H1 (cell line): Measurements from ENCODE around the gene ZHX3. TPM values are rescaled to one million over a fixed set of nuclear protein-coding genes. Genes with fewer than 3 reads are reported as not detected.

Experiments
- CTCF ChIA-PET: fragments of 300-600 bp; sonication (Branson Sonifier 250); formaldehyde crosslinking; loops from one replicate; lab custom pipeline; 2021; ENCODE audit not compliant: partially characterized antibody; lab: Charles Lee
- POLR2A ChIA-PET: fragments of 300-600 bp; sonication (Branson Sonifier 250); formaldehyde crosslinking; loops from one replicate; lab custom pipeline; 2021; ENCODE audit warnings: inconsistent platforms; ENCODE audit not compliant: partially characterized antibody; lab: Charles Lee
- DNase-seq, 2 experiments: peaks; one replicate each; pipeline versions ENCODE4 v3.0.0 to v3.0.0-alpha.2; 2010 to 2022; ENCODE audit warnings: low spot score in 2 of 2, low read depth in 1 of 2, mixed read lengths in 1 of 2
- FAIRE-seq: peaks from 2 replicates; lab custom pipeline; 2011; peaks lifted over from hg19 to GRCh38; lab: Jason Lieb, UNC
- H2AFZ ChIP-seq: 2 replicates; pipeline ENCODE4 v1.8.1; 2012; ENCODE audit warnings: low read length, inconsistent platforms
- H2AK5ac ChIP-seq: 2 replicates; pipeline ENCODE4 v1.6.1; 2013; ENCODE audit warnings: low read depth, low read length
- H2BK120ac ChIP-seq: replicated peaks from 2 replicates; pipeline ENCODE3; 2013; ENCODE audit warnings: low read depth, low read length, inconsistent platforms
- H2BK12ac ChIP-seq: 2 replicates; pipeline ENCODE4 v1.6.1; 2013; ENCODE audit warnings: low read depth, low read length
- H2BK15ac ChIP-seq: 2 replicates; pipeline ENCODE4 v1.6.1; 2013; ENCODE audit warnings: low read length
- H2BK20ac ChIP-seq: 2 replicates; pipeline ENCODE4 v1.6.1; 2013; ENCODE audit warnings: low read length
- H2BK5ac ChIP-seq: 2 replicates; pipeline ENCODE4 v1.6.1; 2013; ENCODE audit warnings: low read depth, low read length
- H3K14ac ChIP-seq: 2 replicates; pipeline ENCODE4 v1.6.1; 2013; ENCODE audit warnings: inconsistent platforms; ENCODE audit not compliant: insufficient read length
- H3K18ac ChIP-seq: 2 replicates; pipeline ENCODE4 v1.6.1; 2013; ENCODE audit warnings: low read length; ENCODE audit errors: extremely low read depth
- H3K23ac ChIP-seq: 2 replicates; pipeline ENCODE4 v1.6.1; 2013; ENCODE audit warnings: inconsistent platforms; ENCODE audit not compliant: insufficient read length
- H3K23me2 ChIP-seq: 2 replicates; pipeline ENCODE4 v1.6.1; 2013; ENCODE audit warnings: low read depth, low read length
- H3K27ac ChIP-seq: 2 replicates; pipeline ENCODE4 v1.6.1; 2011; ENCODE audit warnings: low read depth, low read length, inconsistent platforms
- H3K27me3 ChIP-seq, 4 experiments: replicated peaks in 1 of 4; 1 replicate in 1 of 4; 2 replicates in 3 of 4; pipeline versions ENCODE4 v1.6.1 to v1.8.1; 2011 to 2013; ENCODE audit warnings: low read length in 3 of 4, mild to moderate bottlenecking in 3 of 4, inconsistent platforms in 2 of 4, mixed read lengths in 2 of 4, moderate library complexity in 1 of 4; ENCODE audit not compliant: control insufficient read depth in 3 of 4, insufficient read depth in 3 of 4; ENCODE audit errors: extremely low read depth in 1 of 4
- H3K36me3 ChIP-seq, 4 experiments: 2 replicates each; pipeline versions ENCODE4 v1.6.1 to v1.8.1; 2011 to 2013; ENCODE audit warnings: mild to moderate bottlenecking in 4 of 4, low read length in 3 of 4, moderate library complexity in 2 of 4, control low read depth in 1 of 4, inconsistent platforms in 1 of 4; ENCODE audit not compliant: insufficient read depth in 4 of 4, control insufficient read depth in 2 of 4
- H3K4ac ChIP-seq: replicated peaks from 2 replicates; pipeline ENCODE3; 2013; ENCODE audit warnings: low read length, low read depth, mixed read lengths, inconsistent platforms; ENCODE audit not compliant: insufficient read length
- H3K4me1 ChIP-seq, 4 experiments: replicated peaks in 1 of 4; 1 replicate in 1 of 4; 2 replicates in 3 of 4; pipeline versions ENCODE4 v1.6.1 to v1.8.1; 2011 to 2013; ENCODE audit warnings: low read length in 3 of 4, inconsistent platforms in 2 of 4, mixed read lengths in 1 of 4; ENCODE audit not compliant: insufficient read depth in 4 of 4, control insufficient read depth in 3 of 4
- H3K4me2 ChIP-seq, 2 experiments: 2 replicates each; pipeline versions ENCODE4 v1.6.1 to v1.8.1; 2011 to 2013; ENCODE audit warnings: low read depth in 2 of 2, low read length in 2 of 2, control low read depth in 1 of 2, inconsistent platforms in 1 of 2, mild to moderate bottlenecking in 1 of 2; ENCODE audit not compliant: insufficient read depth in 1 of 2
- H3K4me3 ChIP-seq, 4 experiments: fragments of 200-600, 300-600 bp in 1 of 4; sonication (generic), shearing (Covaris generic), sonication (Bioruptor Twin) in 1 of 4; 2 replicates each; pipeline versions ENCODE4 v1.5.1 to v1.8.1; 2011 to 2016; ENCODE audit warnings: low read length in 4 of 4, low read depth in 3 of 4, control low read depth in 2 of 4, inconsistent platforms in 2 of 4, mild to moderate bottlenecking in 2 of 4, mixed read lengths in 1 of 4, moderate library complexity in 1 of 4; ENCODE audit not compliant: insufficient read depth in 2 of 4; ENCODE audit errors: extremely low read depth in 1 of 4
- H3K56ac ChIP-seq: replicated peaks from 2 replicates; pipeline ENCODE3; 2013; ENCODE audit warnings: low read depth, mild to moderate bottlenecking, mixed read lengths, low read length, inconsistent platforms; ENCODE audit not compliant: insufficient read length
- H3K79me1 ChIP-seq: 2 replicates; pipeline ENCODE4 v1.6.1; 2013; ENCODE audit warnings: low read depth, low read length, control low read depth
- H3K79me2 ChIP-seq, 2 experiments: 2 replicates each; pipeline versions ENCODE4 v1.6.1 to v1.8.1; 2012 to 2013; ENCODE audit warnings: low read length in 2 of 2, mild to moderate bottlenecking in 2 of 2, inconsistent platforms in 1 of 2; ENCODE audit not compliant: insufficient read depth in 2 of 2, control insufficient read depth in 1 of 2
- H3K9ac ChIP-seq, 4 experiments: replicated peaks in 1 of 4; 1 replicate in 1 of 4; 2 replicates in 3 of 4; pipeline versions ENCODE4 v1.6.1 to v1.8.1; 2011 to 2013; ENCODE audit warnings: low read depth in 3 of 4, low read length in 3 of 4, control low read depth in 2 of 4, mild to moderate bottlenecking in 2 of 4, moderate library complexity in 2 of 4, inconsistent platforms in 1 of 4; ENCODE audit errors: extremely low read depth in 1 of 4
- H3K9me3 ChIP-seq, 2 experiments: 2 replicates each; pipeline versions ENCODE4 v1.6.1 to v1.8.1; 2012 to 2013; ENCODE audit warnings: mild to moderate bottlenecking in 2 of 2, moderate library complexity in 2 of 2, control low read depth in 1 of 2, inconsistent platforms in 1 of 2, low read depth in 1 of 2, low read length in 1 of 2, mixed read lengths in 1 of 2; ENCODE audit not compliant: insufficient read depth in 2 of 2
- H4K20me1 ChIP-seq, 2 experiments: replicated peaks in 1 of 2; 2 replicates each; pipeline versions ENCODE3 to v1.8.1; 2011 to 2013; ENCODE audit warnings: inconsistent platforms in 2 of 2, low read length in 2 of 2, mild to moderate bottlenecking in 1 of 2; ENCODE audit not compliant: insufficient read depth in 2 of 2, control insufficient read depth in 1 of 2
- H4K5ac ChIP-seq: 2 replicates; pipeline ENCODE4 v1.6.1; 2013; ENCODE audit warnings: low read length, low read depth, mixed read lengths, inconsistent platforms; ENCODE audit not compliant: insufficient read length
- H4K8ac ChIP-seq: 2 replicates; pipeline ENCODE4 v1.8.0; 2013; ENCODE audit warnings: mild to moderate bottlenecking, moderate library complexity, low read length, inconsistent platforms; ENCODE audit not compliant: insufficient read depth; ENCODE audit errors: extremely low read depth
- H4K91ac ChIP-seq: replicated peaks from 2 replicates; pipeline ENCODE3; 2013; ENCODE audit warnings: low read length, mixed read lengths, inconsistent platforms; ENCODE audit not compliant: insufficient read length
- CBX5 ChIP-seq: fragments of 300-800, 300-1000 bp; sonication (generic); IDR thresholded peaks from 2 replicates; pipeline ENCODE4 v1.7.1; 2016; ENCODE audit warnings: antibody characterized with exemption, low read length, low read depth
- CEBPB ChIP-seq: IDR thresholded peaks from 2 replicates; pipeline ENCODE4 v1.6.1; 2012; ENCODE audit warnings: low read depth, low read length
- CREB1 ChIP-seq: IDR thresholded peaks from 2 replicates; pipeline ENCODE4 v1.6.1; 2012; ENCODE audit warnings: inconsistent platforms
- HDAC2 ChIP-seq, 2 experiments: fragments of 300-600 bp in 1 of 2; sonication (generic) in 1 of 2; IDR thresholded peaks; 2 replicates each; pipeline ENCODE4 v1.6.1; 2011 to 2012; ENCODE audit warnings: low read depth in 2 of 2, low read length in 2 of 2, mild to moderate bottlenecking in 2 of 2, moderate library complexity in 2 of 2, borderline replicate concordance in 1 of 2, inconsistent platforms in 1 of 2
- JUND ChIP-seq: IDR thresholded peaks from 2 replicates; pipeline ENCODE4 v1.6.1; 2011; ENCODE audit warnings: mild to moderate bottlenecking, improper control_type of control experiment, low read length
- KDM4A ChIP-seq: IDR thresholded peaks from one replicate; pipeline ENCODE4 v1.7.1; 2012; ENCODE audit warnings: low read depth, mild to moderate bottlenecking, moderate library complexity, low read length, inconsistent platforms; ENCODE audit not compliant: severe bottlenecking
- KDM5A ChIP-seq: fragments of 200-600 bp; IDR thresholded peaks from 2 replicates; pipeline ENCODE4 v1.7.1; 2012; ENCODE audit warnings: mild to moderate bottlenecking, low read length, inconsistent platforms, mixed read lengths
- MAFK ChIP-seq: IDR thresholded peaks from 2 replicates; pipeline ENCODE4 v1.6.1; 2012; ENCODE audit warnings: low read depth, mild to moderate bottlenecking, improper control_type of control experiment, low read length
- MAX ChIP-seq: IDR thresholded peaks from 2 replicates; pipeline ENCODE4 v1.6.1; 2012; ENCODE audit warnings: inconsistent platforms
- POLR2A ChIP-seq, 2 experiments: IDR thresholded peaks; 1 replicate in 1 of 2; 2 replicates in 1 of 2; pipeline ENCODE4 v1.6.1; 2011; ENCODE audit warnings: low read depth in 2 of 2, low read length in 2 of 2, mild to moderate bottlenecking in 2 of 2; ENCODE audit errors: control extremely low read depth in 1 of 2
- RAD21 ChIP-seq, 2 experiments: IDR thresholded peaks in 1 of 2; conservative IDR thresholded peaks in 1 of 2; 2 replicates each; pipeline ENCODE4 v1.6.1; 2011; ENCODE audit warnings: low read depth in 2 of 2, low read length in 2 of 2, improper control_type of control experiment in 1 of 2, inconsistent platforms in 1 of 2, mild to moderate bottlenecking in 1 of 2, moderate library complexity in 1 of 2
- SP1 ChIP-seq: IDR thresholded peaks from 2 replicates; pipeline ENCODE4 v1.6.1; 2011; ENCODE audit warnings: low read depth, low read length
- SP2 ChIP-seq: IDR thresholded peaks from 2 replicates; pipeline ENCODE4 v1.6.1; 2012; ENCODE audit warnings: mild to moderate bottlenecking, low read length, inconsistent platforms
- SRF ChIP-seq: IDR thresholded peaks from 2 replicates; pipeline ENCODE4 v1.6.1; 2011; ENCODE audit warnings: mild to moderate bottlenecking, low read depth, low read length, moderate library complexity
- TAF1 ChIP-seq: IDR thresholded peaks from 2 replicates; pipeline ENCODE4 v1.6.1; 2011; ENCODE audit warnings: mild to moderate bottlenecking, low read depth, low read length
- TBP ChIP-seq: IDR thresholded peaks from 2 replicates; pipeline ENCODE4 v1.6.1; 2011; ENCODE audit warnings: low read depth, low read length, improper control_type of control experiment
- WGBS, 2 experiments: shearing (Covaris generic) in 1 of 2; methylation state at CpG; one replicate each; pipeline versions ENCODE4 v1.1.6 to v1.1.7; 2013 to 2015; ENCODE audit warnings: low lambda C conversion rate in 2 of 2, mixed read lengths in 2 of 2, inconsistent platforms in 1 of 2, low coverage in 1 of 2, missing lambda C conversion rate in 1 of 2; ENCODE audit not compliant: insufficient replicate concordance in 2 of 2, insufficient coverage in 1 of 2, insufficient read length in 1 of 2; ENCODE audit errors: extremely low coverage in 1 of 2, missing lambda C conversion rate in 1 of 2; 5-methylcytosine and 5-hydroxymethylcytosine counted together
- polyA plus RNA-seq, 7 experiments: library from polyadenylated mRNA; depleted of rRNA in 3 of 7; stranded (reverse) in 5 of 7; unstranded in 2 of 7; fragments of >200 nt in 5 of 7; fragments of 200-250 nt in 2 of 7; gene quantifications; 1 replicate in 5 of 7; 2 replicates in 1 of 7; 4 replicates in 1 of 7; pipeline versions ENCODE4 v1.2.1 to v1.2.3, GENCODE V29; 2011 to 2013; ENCODE audit warnings: missing spikeins in 2 of 7, mixed read lengths in 2 of 7
- total RNA-seq: library from RNA; stranded (reverse); fragmentation: NEBNext Ultra II Directional; extraction: Animal tissue kit (Norgen Biotek cat#: 25700); gene quantifications from 2 replicates; pipeline ENCODE4 v1.2.1, GENCODE V29; 2021

The ZHX3 gene
- total and polyA plus RNA-seq, 2 of the 8 experiments (the other 6 are each of a cell fraction or from before 2014, with no cell fraction given), result 1.00 to 7.8 TPM

GRCh38 chr20:41217422-41217821, 100.1 kb downstream of the ZHX3 start:
- no peak overlapping the region for H2AK5ac ChIP-seq
- H3K4me3 ChIP-seq, result no peak overlapping the region
- H2BK120ac ChIP-seq, result no peak overlapping the region
- H3K18ac ChIP-seq, result no peak overlapping the region
- ChIA-PET CTCF (interaction anchor here (1.3 kb wide), 1 partner anchor 11 kb away, joined by 4 read pairs; no protein-coding TSS in a partner anchor), POLR2A (no interaction called here)
- no peak overlapping the region for H2BK20ac ChIP-seq
- H3K14ac ChIP-seq, result no peak overlapping the region
- no peak overlapping the region for H4K5ac ChIP-seq
- H3K4me2 ChIP-seq, result no peak overlapping the region
- no peak overlapping the region for H2AFZ ChIP-seq
- H3K9ac ChIP-seq, result no peak overlapping the region
- no peaks in the 10 kb centered on the region for H3K9me3 ChIP-seq
- H3K36me3 ChIP-seq, result no peaks in the 10 kb centered on the region
- no peak overlapping the region for H3K56ac ChIP-seq
- no peak overlapping the region for H2BK15ac ChIP-seq
- DNase-seq (no peak), FAIRE-seq (no peak)
- H3K4ac ChIP-seq, result no peak overlapping the region
- no peak overlapping the region for H4K91ac ChIP-seq
- no peaks in the 10 kb centered on the region for H4K20me1 ChIP-seq
- H3K79me1 ChIP-seq, result no peaks in the 10 kb centered on the region
- H3K27ac ChIP-seq, result no peak overlapping the region
- H3K4me1 ChIP-seq, result no peaks in the 10 kb centered on the region
- no peak overlapping the region for H2BK12ac ChIP-seq
- no peaks in the 10 kb centered on the region for H3K79me2 ChIP-seq
- 89% methylated on average over 5 of the region's 5 CpGs; no CpG with 5 or more reads in 1 of the 2 experiments for WGBS, 2 experiments
- no peaks in the 10 kb centered on the region for H3K27me3 ChIP-seq
- no peaks in the 10 kb centered on the region for H3K23me2 ChIP-seq
- H2BK5ac ChIP-seq, result no peak overlapping the region
- H3K23ac ChIP-seq, result no peak overlapping the region
- H4K8ac ChIP-seq, result no peak overlapping the region
- TF ChIP-seq CREB1 (no peak), JUND (no peak), RAD21 (IDR thresholded peaks at IDR 0.05 in 1 of 2, conservative IDR thresholded peaks at IDR 0.05 in 1 of 2; ENCODE audit: low read depth in 2 of 2, low read length in 2 of 2) (no peak), MAFK (no peak), TAF1 (no peak), SP2 (no peak), KDM5A (no peak), CBX5 (no peak), CEBPB (no peak), POLR2A (IDR thresholded peaks at IDR 0.05; ENCODE audit: control extremely low read depth in 1 of 2, low read depth in 2 of 2, low read length in 2 of 2) (no peak), TBP (no peak), SRF (no peak), HDAC2 (IDR thresholded peaks at IDR 0.05; ENCODE audit: borderline replicate concordance in 1 of 2, low read depth in 2 of 2, low read length in 2 of 2) (no peak), KDM4A (no peak), SP1 (no peak), MAX (no peak)
